Neural progenitor cell (in vitro differentiated cells): ENCODE results near the gene TNFSF12.

Experiments used
- CTCF ChIP-seq: fragments of 200-600 bp; sonication (generic); IDR thresholded peaks from 2 replicates; pipeline ENCODE4 v1.5.1; 2017; ENCODE audit warnings: antibody characterized with exemption, mild to moderate bottlenecking
- EZH2phosphoT487 ChIP-seq: fragments of 200-600 bp; sonication (generic); IDR thresholded peaks from 2 replicates; pipeline ENCODE4 v1.6.1; 2017; ENCODE audit warnings: antibody characterized with exemption

- no peak for TF ChIP-seq CTCF
- no peak for TF ChIP-seq EZH2phosphoT487
These were observed 2.5 kb downstream of the TNFSF12 start for GRCh38 chr17:7551396-7551795.
